Glomerular endothelial cell (primary cell): Measurements from ENCODE around the gene TSPAN3. TPM values are rescaled to one million over a fixed set of nuclear protein-coding genes. Genes with fewer than 3 reads are reported as not detected.

Experiments used
- DNase-seq: peaks from one replicate; pipeline ENCODE4 v3.0.0-alpha.2; 2011; ENCODE audit warnings: low read depth, low spot score; ENCODE audit errors: extremely low read depth
- total RNA-seq: library from RNA; depleted of rRNA; stranded (reverse); fragments of >200 nt; gene quantifications from 2 replicates; pipeline ENCODE4 v1.2.3, GENCODE V29; 2015

TSPAN3 gene
- total RNA-seq, 1 donor from 2014 or later, result 287 TPM

- DNase-seq, result no peak
Observed at GRCh38 chr15:77035584-77035983, 35.3 kb downstream of the TSPAN3 start.

DNA sequence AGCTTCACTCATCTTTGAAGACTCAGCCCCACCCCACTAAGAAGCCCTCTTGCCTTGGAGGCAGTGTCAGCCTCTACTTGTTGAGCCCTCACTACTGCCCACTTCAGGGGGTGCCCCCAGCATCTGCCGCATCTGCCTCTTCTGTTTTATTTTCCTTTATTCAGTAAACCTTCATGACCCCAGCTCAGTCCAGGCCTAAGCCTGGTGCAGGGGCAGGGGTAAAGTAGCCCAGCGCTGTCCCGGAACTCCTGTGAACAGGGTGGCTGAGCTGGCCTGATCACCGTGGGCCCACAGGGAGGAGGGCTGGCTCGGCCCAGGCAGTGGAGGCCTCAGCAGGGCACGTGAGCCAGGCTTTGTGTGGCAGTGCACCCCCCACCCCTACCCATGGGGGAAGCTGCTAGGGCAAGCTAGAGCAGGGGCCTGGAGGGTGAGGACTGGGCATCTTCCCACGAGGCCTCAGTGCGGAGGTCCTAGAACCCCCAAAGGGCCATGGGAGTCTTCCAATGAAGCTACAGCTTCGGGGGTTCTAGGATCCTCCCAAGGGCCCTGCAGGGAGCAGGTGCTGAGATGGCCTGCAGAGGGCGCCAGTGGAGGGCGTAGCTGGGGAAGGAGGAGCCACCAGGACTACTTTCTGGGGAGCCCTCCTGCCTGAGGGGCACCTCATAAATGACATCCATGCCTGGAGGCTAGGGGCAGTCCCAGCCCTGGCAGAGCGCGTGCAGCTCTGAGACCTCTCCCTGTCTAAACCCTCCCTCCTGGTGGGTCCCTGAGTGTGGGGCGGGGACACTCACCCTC lies 36.0 kb downstream of the TSPAN3 start:
- DNase-seq, result no peak

- DNase-seq, result no peak
Observed at GRCh38 chr15:77033729-77034671, 36.9 kb downstream of the TSPAN3 start.

DNA sequence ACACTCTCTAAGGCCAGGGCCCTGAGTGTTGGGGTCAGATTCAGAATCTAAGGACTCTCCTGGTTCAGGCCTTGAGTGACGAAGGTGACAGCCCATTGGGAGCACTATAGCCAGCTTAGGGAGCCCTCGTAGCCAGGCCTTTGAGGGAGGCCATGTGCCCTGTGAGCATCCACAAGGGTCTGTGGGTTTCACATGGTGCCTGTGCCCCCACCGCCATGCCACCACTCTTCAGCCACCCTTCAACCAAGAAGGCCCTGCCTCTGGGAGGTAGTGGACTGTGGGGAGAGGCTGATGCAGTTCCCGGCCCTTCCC lies 37.5 kb downstream of the TSPAN3 start:
- DNase-seq, result no peak

DNA sequence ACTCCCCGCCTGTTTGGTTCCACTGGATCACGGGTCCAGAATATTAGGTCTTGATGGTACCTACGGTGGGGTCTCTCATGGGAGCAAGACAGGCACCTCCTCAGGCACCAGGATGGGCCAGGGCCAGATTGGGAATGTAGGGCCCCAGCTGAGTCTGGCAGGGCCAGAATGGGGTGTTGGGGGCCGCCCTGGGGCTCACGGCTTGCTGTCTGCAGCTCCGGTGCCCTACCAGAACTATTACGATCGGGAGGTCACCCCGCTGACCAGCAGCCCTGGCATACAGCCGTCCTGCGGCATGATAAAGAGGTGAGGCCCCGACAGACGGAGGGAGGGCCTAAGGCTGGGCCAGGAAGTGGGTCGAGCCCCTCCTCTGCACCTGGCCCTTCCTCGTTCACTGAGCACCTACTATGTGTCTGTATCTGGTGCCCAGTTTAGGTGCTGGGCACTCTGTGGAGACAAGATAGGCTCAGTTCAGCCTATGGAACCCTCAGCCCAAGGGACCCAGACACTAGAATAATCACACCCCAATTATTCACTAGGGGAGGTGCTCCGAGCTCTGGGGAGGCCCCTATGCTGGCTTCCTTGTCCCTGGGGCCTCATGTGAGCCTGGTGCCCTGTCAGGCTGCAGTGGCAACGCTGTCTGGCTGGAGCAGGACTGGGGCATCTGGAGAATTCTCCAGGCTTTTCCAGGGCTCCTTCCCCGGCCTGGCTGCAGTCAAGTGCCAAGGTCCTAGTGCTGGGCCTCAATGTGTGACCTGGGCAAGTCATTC lies 38.1 kb downstream of the TSPAN3 start:
- DNase-seq, result no peak

DNA sequence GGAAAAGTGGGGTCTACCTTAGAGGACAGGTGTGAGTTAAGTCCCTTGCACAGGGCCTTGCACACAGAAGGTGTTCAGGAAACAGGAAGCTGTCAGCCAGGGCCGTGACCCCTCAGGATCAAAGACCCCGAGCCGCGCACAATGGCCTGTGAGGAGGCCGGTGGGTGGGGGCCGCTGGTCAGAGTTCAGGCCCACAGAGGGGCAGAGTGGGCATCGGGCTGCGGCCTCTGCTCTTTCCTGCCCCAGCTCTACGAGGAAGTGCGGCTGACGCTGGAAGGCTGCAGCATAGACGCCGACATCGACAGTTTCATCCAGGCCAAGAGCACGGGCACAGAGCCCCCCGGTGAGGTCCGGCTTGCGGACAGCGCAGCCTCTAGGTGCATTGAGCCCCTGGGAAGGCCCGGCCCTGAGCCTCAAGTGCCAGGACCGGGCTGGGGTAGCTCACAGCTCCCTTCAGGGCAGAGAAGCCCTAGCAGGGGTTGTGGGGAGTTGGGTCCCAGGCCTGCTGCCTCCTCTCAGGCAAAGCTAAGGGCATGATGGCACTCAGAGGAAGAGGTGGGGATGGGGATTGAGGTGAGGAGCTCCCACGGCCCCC lies 38.8 kb downstream of the TSPAN3 start:
- no peak for DNase-seq

GRCh38 chr15:77031376-77032050 lies 39.4 kb downstream of the TSPAN3 start:
- DNase-seq, result no peak

- no peak for DNase-seq
Observed at GRCh38 chr15:77030928-77031375, 40.0 kb downstream of the TSPAN3 start.

DNA sequence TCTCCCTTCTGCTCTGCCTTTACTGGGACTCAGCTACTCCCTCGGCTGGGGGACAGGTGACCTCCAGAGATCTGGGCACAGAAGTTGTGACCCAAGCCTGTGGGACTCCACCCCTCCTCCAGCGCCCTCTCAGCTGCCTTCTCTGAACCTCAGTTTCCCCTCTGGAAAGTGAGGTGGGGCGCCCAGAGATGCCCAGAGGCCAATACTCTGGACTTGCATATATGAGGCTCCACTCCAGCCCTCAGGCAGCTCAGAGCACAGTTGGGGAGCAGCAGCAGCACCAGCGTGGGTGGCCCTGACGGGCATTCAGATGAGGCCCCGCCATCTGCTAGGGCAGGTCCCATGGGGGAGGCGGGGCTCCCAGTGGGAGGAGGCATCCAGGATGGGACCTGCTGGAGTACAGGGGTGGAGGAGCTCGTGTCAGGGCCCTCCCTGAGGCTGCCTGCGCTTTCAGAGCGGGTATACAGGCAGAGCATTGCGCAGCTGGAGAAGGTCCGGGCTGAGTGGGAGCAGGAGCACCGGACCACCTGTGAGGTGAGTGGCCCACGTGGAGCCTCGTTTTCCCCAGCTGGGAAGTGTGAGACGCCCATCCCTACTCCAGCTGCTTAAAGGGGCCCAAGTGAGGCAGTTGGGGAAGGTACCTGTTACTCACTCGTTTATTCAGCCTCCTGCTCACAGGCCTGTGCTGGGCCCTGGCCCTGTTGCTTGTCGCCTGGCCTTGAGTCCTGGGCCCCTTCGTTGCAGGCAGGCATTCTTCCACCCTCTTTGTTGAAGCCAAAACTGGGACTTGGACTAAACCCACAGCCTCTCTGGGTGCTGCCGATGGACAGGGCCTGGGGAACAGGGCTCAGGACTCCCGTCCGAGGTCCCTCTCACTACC lies 40.6 kb downstream of the TSPAN3 start:
- DNase-seq, result no peak

- DNase-seq, result no peak
Observed at GRCh38 chr15:77029166-77030047, 41.5 kb downstream of the TSPAN3 start.

DNA sequence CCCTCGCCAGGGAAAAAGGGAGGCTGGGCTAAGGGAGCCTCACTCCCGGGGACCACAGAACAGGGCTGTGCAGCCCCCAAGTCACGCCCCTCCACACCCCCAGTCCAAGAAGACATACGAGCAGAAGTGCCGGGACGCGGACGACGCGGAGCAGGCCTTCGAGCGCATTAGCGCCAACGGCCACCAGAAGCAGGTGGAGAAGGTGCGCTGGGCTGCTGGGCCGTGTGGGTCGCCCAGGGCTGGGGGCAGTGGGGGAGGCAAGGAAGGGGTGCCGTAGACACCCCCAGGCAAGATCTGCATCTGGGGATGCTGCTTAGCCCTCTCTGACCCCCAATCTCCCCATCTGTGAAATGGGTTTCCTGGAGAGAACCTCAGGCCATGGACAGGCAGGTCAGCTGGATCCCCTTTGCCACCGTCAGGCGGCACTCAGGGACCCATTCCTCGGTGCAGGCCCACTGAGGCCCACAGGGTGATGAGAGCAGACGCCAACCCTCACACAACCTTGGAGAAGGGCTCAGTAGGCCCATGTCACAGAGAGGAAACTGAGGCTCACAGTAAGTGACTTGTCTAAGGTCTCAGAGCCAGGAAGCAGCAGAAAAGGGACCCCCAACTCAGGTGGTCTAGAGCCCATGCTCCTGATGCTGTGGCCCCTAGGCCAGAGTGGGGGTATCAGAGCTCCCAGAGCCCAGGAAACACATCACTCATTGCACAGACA lies 42.3 kb downstream of the TSPAN3 start:
- DNase-seq, result no peak

DNA sequence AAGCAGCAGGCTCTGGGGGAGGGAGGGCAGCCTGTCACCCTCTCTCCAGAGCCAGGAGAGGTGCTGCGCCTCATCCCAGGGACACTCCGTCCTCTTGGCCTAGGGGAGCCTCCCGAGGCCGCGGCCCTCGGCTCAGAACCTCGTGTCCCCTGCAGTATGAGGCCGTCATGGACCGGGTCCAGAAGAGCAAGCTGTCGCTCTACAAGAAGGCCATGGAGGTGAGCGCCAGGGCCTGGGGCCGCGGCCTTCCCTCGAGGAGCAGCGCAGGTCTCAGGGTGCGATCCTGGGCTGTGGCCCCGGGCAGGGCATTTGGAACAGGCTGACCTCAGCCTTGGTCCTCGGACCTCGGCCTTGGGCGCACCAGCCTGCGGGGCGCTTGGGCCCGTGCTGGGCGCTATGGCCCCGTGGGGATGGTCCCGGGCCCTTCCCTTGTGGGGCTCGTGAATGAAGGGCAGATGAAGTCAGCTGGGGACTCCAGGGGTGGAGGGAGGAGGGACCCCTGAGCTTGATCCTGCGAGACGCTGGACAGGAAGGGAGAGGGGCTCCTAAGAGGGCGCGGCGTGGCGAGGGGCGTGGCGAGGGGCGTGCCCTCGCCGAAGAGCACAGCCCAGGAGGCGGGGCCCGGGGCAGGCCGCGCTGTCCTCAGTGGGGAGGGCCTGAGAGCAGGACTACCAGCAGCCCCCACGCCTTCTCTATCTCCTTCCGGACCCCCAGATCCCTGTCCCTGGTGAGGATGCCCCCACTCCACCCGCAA lies 43.0 kb downstream of the TSPAN3 start:
- no peak for DNase-seq

- no peak for DNase-seq
Observed at GRCh38 chr15:77027111-77027696, 43.7 kb downstream of the TSPAN3 start.

DNA sequence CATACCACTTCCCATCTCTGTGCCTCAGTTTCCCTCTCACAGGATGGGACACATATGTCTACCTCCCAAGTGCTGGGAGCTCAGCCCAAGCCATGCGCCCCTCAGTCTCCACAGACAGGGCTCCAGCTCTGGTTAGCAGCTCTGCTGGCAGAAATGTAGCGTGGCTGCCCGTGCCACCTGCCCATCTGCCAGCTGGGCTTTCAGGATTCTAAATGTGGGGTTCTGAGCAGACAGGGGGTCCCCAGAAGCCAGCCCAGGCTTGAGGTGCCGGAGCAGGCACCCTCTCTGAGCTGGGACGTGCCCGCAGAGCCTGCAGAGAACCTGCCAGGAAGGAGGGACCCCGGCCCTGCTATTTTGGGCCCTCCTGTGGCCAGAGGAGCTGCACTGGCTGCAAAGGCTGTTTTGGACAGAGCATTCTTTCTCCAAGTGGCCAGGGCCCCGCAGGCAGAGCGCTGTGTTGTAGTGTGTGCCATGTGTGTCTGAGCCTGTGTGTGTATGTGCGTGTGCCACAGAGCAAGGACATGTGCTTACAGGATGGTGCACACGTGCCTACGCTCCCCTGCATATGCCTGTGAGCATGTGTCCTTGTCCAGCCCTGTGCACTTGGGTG lies 44.3 kb downstream of the TSPAN3 start:
- DNase-seq, result no peak

DNA sequence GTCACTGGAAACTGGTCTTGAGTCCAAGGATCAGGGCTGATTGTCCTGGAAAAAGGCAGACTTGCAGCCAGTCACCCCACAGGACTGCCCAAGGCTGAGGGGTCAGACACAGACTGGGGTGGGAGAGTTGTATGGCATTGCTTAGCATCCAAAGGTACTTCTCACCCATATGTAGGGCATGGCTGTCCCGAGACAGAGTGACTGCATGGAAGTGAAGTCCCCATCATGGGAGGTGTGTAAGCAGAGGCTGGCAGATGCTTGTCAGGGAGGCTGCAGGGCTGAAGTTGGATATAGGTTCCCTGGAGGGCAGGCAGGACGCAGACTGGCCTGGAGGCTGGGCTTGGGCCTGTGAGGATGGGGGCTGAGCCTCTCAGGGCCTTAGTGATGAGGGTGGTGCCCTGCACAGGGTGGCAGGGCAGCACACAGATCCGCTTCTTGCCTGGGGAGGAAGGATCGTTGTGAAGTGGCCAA lies 44.9 kb downstream of the TSPAN3 start:
- no peak for DNase-seq
